IMR-90 (cell line): ENCODE measurements around the gene CHMP4B. TPM values are rescaled to one million over a fixed set of nuclear protein-coding genes. Genes with fewer than 3 reads are reported as not detected.

ENCODE experiments used
- ATAC-seq: fragments of 200-7000 bp; cut with Tn5 transposase; 2 replicates; pipeline ENCODE4 v1.9.1; 2020; ENCODE audit warnings: low read depth, mild to moderate bottlenecking, moderate library complexity
- BruUV-seq: library from RNA; stranded (reverse); fragments of 400-500 nt; replicated peaks from 2 replicates; lab custom pipeline; 2021; lab: Mats Ljungman, UMichigan
- CTCF ChIA-PET: fragments of 300-600 bp; formaldehyde crosslinking; extraction: SDS; loops from one replicate; lab custom pipeline; 2021; ENCODE audit warnings: antibody characterized with exemption; lab: Yijun Ruan, JAX
- POLR2A ChIA-PET: fragments of 300-600 bp; sonication (Branson Sonifier 250); formaldehyde crosslinking; loops from one replicate; lab custom pipeline; 2022; ENCODE audit warnings: antibody characterized with exemption; ENCODE audit not compliant: unreplicated experiment; lab: Charles Lee
- DNase-seq: peaks from one replicate; pipeline ENCODE4 v3.0.0; 2013
- H2AFZ ChIP-seq: replicated peaks from 2 replicates; pipeline ENCODE3; 2013; ENCODE audit warnings: low read length, mild to moderate bottlenecking; ENCODE audit not compliant: poor library complexity
- H2AK5ac ChIP-seq: 2 replicates; pipeline ENCODE4 v1.6.1; 2013; ENCODE audit warnings: low read depth, low read length, inconsistent platforms
- H2AK9ac ChIP-seq: replicated peaks from 2 replicates; pipeline ENCODE3; 2013; ENCODE audit warnings: mild to moderate bottlenecking, low read depth, low read length, moderate library complexity; ENCODE audit not compliant: poor library complexity
- H2BK120ac ChIP-seq: 2 replicates; pipeline ENCODE4 v1.6.1; 2013; ENCODE audit warnings: low read depth, low read length, inconsistent platforms
- H2BK15ac ChIP-seq: 3 replicates; pipeline ENCODE4 v1.6.1; 2013; ENCODE audit warnings: low read depth, low read length, inconsistent platforms
- H2BK20ac ChIP-seq: 2 replicates; pipeline ENCODE4 v1.6.1; 2013; ENCODE audit warnings: low read depth, mild to moderate bottlenecking, inconsistent platforms, low read length, moderate library complexity
- H2BK5ac ChIP-seq: 2 replicates; pipeline ENCODE4 v1.6.1; 2013; ENCODE audit warnings: mild to moderate bottlenecking, low read depth, low read length, inconsistent platforms; ENCODE audit not compliant: poor library complexity, severe bottlenecking
- H3K14ac ChIP-seq: replicated peaks from 2 replicates; pipeline ENCODE4 v1.6.1; 2013; ENCODE audit warnings: low read depth, low read length, inconsistent platforms
- H3K18ac ChIP-seq: 2 replicates; pipeline ENCODE4 v1.6.1; 2013; ENCODE audit warnings: low read depth, low read length, control low read depth
- H3K23ac ChIP-seq: 2 replicates; pipeline ENCODE4 v1.6.1; 2013; ENCODE audit warnings: low read depth, low read length, inconsistent platforms
- H3K27ac ChIP-seq: 2 replicates; pipeline ENCODE4 v1.5.1; 2013; ENCODE audit warnings: mild to moderate bottlenecking, control low read depth, low read length; ENCODE audit not compliant: insufficient read depth
- H3K27me3 ChIP-seq: 2 replicates; pipeline ENCODE4 v1.6.1; 2013; ENCODE audit warnings: low read length; ENCODE audit not compliant: control insufficient read depth, insufficient read depth
- H3K36me3 ChIP-seq: 2 replicates; pipeline ENCODE4 v1.6.1; 2013; ENCODE audit warnings: low read length, mixed read lengths; ENCODE audit not compliant: control insufficient read depth, insufficient read depth
- H3K4ac ChIP-seq: 2 replicates; pipeline ENCODE4 v1.6.1; 2013; ENCODE audit warnings: low read depth, low read length, inconsistent platforms
- H3K4me1 ChIP-seq: 2 replicates; pipeline ENCODE4 v1.6.1; 2013; ENCODE audit warnings: low read length, mixed read lengths; ENCODE audit not compliant: control insufficient read depth, insufficient read depth
- H3K4me2 ChIP-seq: 2 replicates; pipeline ENCODE4 v1.6.1; 2013; ENCODE audit warnings: low read depth, mild to moderate bottlenecking, control low read depth, low read length, moderate library complexity
- H3K4me3 ChIP-seq: 2 replicates; pipeline ENCODE4 v1.5.1; 2013; ENCODE audit warnings: low read depth, mild to moderate bottlenecking, control low read depth, low read length, moderate library complexity; ENCODE audit not compliant: insufficient read depth
- H3K56ac ChIP-seq: 2 replicates; pipeline ENCODE4 v1.6.1; 2013; ENCODE audit warnings: low read length, inconsistent platforms; ENCODE audit not compliant: insufficient read depth; ENCODE audit errors: extremely low read depth
- H3K79me1 ChIP-seq, 2 experiments: 2 replicates each; pipeline ENCODE4 v1.6.1; 2013; ENCODE audit warnings: low read length in 2 of 2, inconsistent platforms in 1 of 2, low read depth in 1 of 2
- H3K9ac ChIP-seq: 2 replicates; pipeline ENCODE4 v1.6.1; 2013; ENCODE audit warnings: low read depth, low read length, control low read depth
- H3K9me1 ChIP-seq: 2 replicates; pipeline ENCODE4 v1.6.1; 2013; ENCODE audit warnings: low read length, inconsistent platforms; ENCODE audit not compliant: insufficient read depth
- H3K9me3 ChIP-seq: 2 replicates; pipeline ENCODE4 v1.6.1; 2013; ENCODE audit warnings: low read length; ENCODE audit not compliant: control insufficient read depth, insufficient read depth
- H4K20me1 ChIP-seq: 2 replicates; pipeline ENCODE4 v1.6.1; 2013; ENCODE audit warnings: low read length, inconsistent platforms; ENCODE audit not compliant: insufficient read depth
- H4K5ac ChIP-seq: 2 replicates; pipeline ENCODE4 v1.6.1; 2013; ENCODE audit warnings: mild to moderate bottlenecking, low read depth, low read length, control low read depth
- H4K8ac ChIP-seq, 2 experiments: 2 replicates each; pipeline ENCODE4 v1.6.1; 2013; ENCODE audit warnings: low read depth in 2 of 2, low read length in 2 of 2, control low read depth in 1 of 2, inconsistent platforms in 1 of 2
- H4K91ac ChIP-seq: 2 replicates; pipeline ENCODE4 v1.6.1; 2013; ENCODE audit warnings: low read depth, low read length, inconsistent platforms; ENCODE audit not compliant: insufficient read depth
- BHLHE40 ChIP-seq: fragments of 150-350 bp; IDR thresholded peaks from 2 replicates; pipeline ENCODE4 v1.6.1; 2016; ENCODE audit warnings: mild to moderate bottlenecking, low read depth, low read length
- CEBPB ChIP-seq: IDR thresholded peaks from 2 replicates; pipeline ENCODE4 v1.6.1; 2012; ENCODE audit warnings: low read depth, low read length, improper control_type of control experiment
- CHD1 ChIP-seq: IDR thresholded peaks from 2 replicates; pipeline ENCODE4 v1.6.1; 2012; ENCODE audit warnings: low read depth, low read length, improper control_type of control experiment
- FOS ChIP-seq: fragments of 150-350 bp; IDR thresholded peaks from 2 replicates; pipeline ENCODE4 v1.6.1; 2016; ENCODE audit warnings: low read depth, low read length
- POLR2A ChIP-seq: IDR thresholded peaks from 2 replicates; pipeline ENCODE4 v1.6.1; 2012; ENCODE audit warnings: mild to moderate bottlenecking, low read depth, low read length
- RFX5 ChIP-seq: IDR thresholded peaks from 2 replicates; pipeline ENCODE4 v1.8.0; 2012; ENCODE audit warnings: low read depth, mild to moderate bottlenecking, low read length, moderate library complexity
- WGBS, 2 experiments: methylation state at CpG; one replicate each; pipeline versions ENCODE4 v1.1.5 to v1.1.7; 2013; ENCODE audit warnings: missing lambda C conversion rate in 2 of 2; ENCODE audit not compliant: insufficient read length in 1 of 2; ENCODE audit errors: extremely low coverage in 2 of 2; 5-methylcytosine and 5-hydroxymethylcytosine counted together
- dilution Hi-C: fragments of 300-500 bp; cut with HindIII; formaldehyde crosslinking; loops from one replicate; pipeline ENCODE4 v1.14.3; 2018; ENCODE audit warnings: low sequenced_read_pairs; ENCODE audit not compliant: unreplicated experiment
- in situ Hi-C: fragments of 300-500 bp; cut with MboI; formaldehyde crosslinking; loops from 3 replicates; pipeline ENCODE4 v1.14.3; 2019; ENCODE audit warnings: low sequenced_read_pairs, inconsistent platforms, mixed read lengths
- intact Hi-C: fragments of 100-400 bp; cut with micrococcal nuclease; formaldehyde crosslinking; loops from 2 replicates; pipeline ENCODE4 v1.10.0; 2022
- polyA plus RNA-seq, 3 experiments: library from polyadenylated mRNA; depleted of rRNA; stranded (reverse); fragments of >200 nt; gene quantifications; 2 replicates each; pipeline ENCODE4 v1.2.3, GENCODE V29; 2012; ENCODE audit warnings: low replicate concordance in 1 of 3
- total RNA-seq: library from RNA; depleted of rRNA; stranded (reverse); fragments of >200 nt; gene quantifications from 2 replicates; pipeline ENCODE4 v1.2.3, GENCODE V29; 2012
- TF ChIP-seq, protein P1 (sequence below): fragments of 150-350 bp; IDR thresholded peaks from 2 replicates; pipeline ENCODE4 v1.6.1; 2017; ENCODE audit warnings: mild to moderate bottlenecking, antibody characterized with exemption, low read length, low read depth

The CHMP4B gene
- total and polyA plus RNA-seq, 2 of the 4 experiments (the other 2 are of a cell fraction), result 30.3 to 94.8 TPM

DNA sequence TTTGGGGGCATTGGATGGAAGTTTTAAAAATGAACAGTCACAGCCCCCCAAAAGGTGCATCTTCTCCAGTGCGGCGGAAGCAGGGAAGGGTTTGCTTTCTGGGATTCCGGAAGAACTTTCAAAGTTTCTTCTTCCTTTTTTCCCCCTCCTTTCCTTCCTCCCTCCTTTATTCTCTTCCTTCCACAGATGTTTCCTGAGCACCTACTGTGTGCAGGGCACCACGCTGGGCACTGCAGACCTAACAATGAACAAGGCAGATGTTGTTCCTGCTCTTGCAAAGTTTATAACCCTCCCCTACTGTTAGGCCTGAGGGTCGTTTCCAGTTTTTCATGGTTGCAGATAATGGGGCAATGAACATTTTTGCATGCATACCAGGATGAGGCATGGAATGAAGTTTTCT lies 58.1 kb downstream of the CHMP4B start:
- TF ChIP-seq CEBPB, result no peak
- TF ChIP-seq POLR2A, result no peak
- TF ChIP-seq FOS, result no peak
- no peak for TF ChIP-seq BHLHE40
- TF ChIP-seq, protein P1, sequence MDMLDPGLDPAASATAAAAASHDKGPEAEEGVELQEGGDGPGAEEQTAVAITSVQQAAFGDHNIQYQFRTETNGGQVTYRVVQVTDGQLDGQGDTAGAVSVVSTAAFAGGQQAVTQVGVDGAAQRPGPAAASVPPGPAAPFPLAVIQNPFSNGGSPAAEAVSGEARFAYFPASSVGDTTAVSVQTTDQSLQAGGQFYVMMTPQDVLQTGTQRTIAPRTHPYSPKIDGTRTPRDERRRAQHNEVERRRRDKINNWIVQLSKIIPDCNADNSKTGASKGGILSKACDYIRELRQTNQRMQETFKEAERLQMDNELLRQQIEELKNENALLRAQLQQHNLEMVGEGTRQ, result no peak
- TF ChIP-seq RFX5, result no peak
- TF ChIP-seq CHD1, result no peak
- Histone ChIP-seq H3K27ac (no peak overlapping the region), H2AK5ac (no peak overlapping the region), H3K27me3 (peaks cover 8% of the 10 kb centered on the region), H2BK5ac (no peak overlapping the region), H3K4me3 (no peak overlapping the region), H3K9ac (no peak overlapping the region), H3K18ac (no peak overlapping the region), H2BK120ac (no peak overlapping the region), H4K20me1 (no peaks in the 10 kb centered on the region; the same call in 1 of the 2 replicates), H4K8ac (no peak overlapping the region), H4K5ac (no peak overlapping the region), H2BK15ac (no peak overlapping the region), H3K9me3 (no peaks in the 10 kb centered on the region), H3K4me1 (peaks cover 7% of the 10 kb centered on the region; the same call in 1 of the 2 replicates), H3K4me2 (no peak overlapping the region), H3K4ac (no peak overlapping the region), H2AK9ac (no peak overlapping the region), H4K91ac (no peak overlapping the region), H3K79me1 (no peaks in the 10 kb centered on the region), H2AFZ (no peak overlapping the region), H3K14ac (no peak overlapping the region), H2BK20ac (no peak overlapping the region), H3K23ac (no peak overlapping the region), H3K9me1 (peaks cover 3% of the 10 kb centered on the region; the same call in 1 of the 2 replicates), H3K36me3 (no peaks in the 10 kb centered on the region), H3K56ac (no peak overlapping the region)
- ChIA-PET CTCF (no interaction called here), POLR2A (no interaction called here)
- in situ Hi-C loops (loop anchor here (10.0 kb wide), 1 partner anchor 266 kb away; no protein-coding TSS in a partner anchor), dilution Hi-C loops (no loop called here), intact Hi-C loops (no loop called here)
- no TSS peak for BruUV-seq
- WGBS, 2 experiments, result 80% methylated on average over 1 of the region's 5 CpGs; no CpG with 5 or more reads in 1 of the 2 experiments
- DNase-seq (no peak), ATAC-seq (no peak)
